Brain microvascular endothelial cell (primary cell): ENCODE data around the gene LIN28A.
"Not testable (repeated sequence)": the region's sequence is repeated elsewhere in the genome, so short reads cannot be mapped to it uniquely, and the experiment has no call there.

Experiments used
- DNase-seq: peaks from one replicate; pipeline ENCODE4 v3.0.0-alpha.2; 2020
- H3K27ac ChIP-seq: fragments of 250-450 bp; sonication (Bioruptor Pico); 2 replicates; pipeline ENCODE4 v1.5.1; 2020; ENCODE audit warnings: mild to moderate bottlenecking, moderate library complexity
- H3K27me3 ChIP-seq: fragments of 250-450 bp; sonication (Bioruptor Pico); replicated peaks from 2 replicates; pipeline ENCODE4 v1.5.1; 2020; ENCODE audit warnings: mild to moderate bottlenecking
- H3K36me3 ChIP-seq: fragments of 250-450 bp; sonication (Bioruptor Pico); replicated peaks from 2 replicates; pipeline ENCODE4 v1.5.1; 2020; ENCODE audit warnings: mild to moderate bottlenecking
- H3K4me3 ChIP-seq: 2 replicates; pipeline ENCODE4 v1.5.1; 2011; ENCODE audit warnings: low read depth, mild to moderate bottlenecking, control low read depth, low read length, moderate library complexity
- in situ Hi-C: cut with HindIII; loops from 2 replicates; pipeline ENCODE4 v1.10.0; 2017; ENCODE audit warnings: low sequenced_read_pairs, low pct_ligation_motif_present
- TF ChIP-seq, protein P1 (sequence below): IDR thresholded peaks from 2 replicates; pipeline ENCODE4 v1.5.1; 2011; ENCODE audit warnings: low read depth, mild to moderate bottlenecking, moderate library complexity, low read length, control low read depth, inconsistent platforms; ENCODE audit errors: missing control alignments

LIN28A gene

DNA sequence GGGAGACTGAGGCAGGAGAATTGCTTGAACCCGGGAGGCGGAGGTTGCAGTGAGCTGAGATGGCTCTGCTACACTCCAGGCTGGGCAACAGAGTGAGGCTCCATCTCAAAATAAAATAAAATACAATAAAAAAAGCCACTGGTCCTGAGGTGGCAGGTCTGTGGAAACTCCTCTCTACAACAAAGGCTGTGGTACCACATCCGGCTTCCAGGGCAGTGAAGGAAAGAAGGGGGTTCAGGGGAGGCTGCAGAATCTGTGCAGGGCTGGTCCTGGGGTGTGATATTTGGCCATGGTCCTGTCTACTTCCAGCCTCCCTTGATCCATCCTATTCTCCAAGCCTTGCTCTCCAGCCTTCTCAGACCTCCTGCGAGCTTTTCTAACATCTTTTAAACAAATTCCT is 37.3 kb upstream of the LIN28A start:
- Histone ChIP-seq H3K27ac (no peak overlapping the region), H3K27me3 (no peaks in the 10 kb centered on the region), H3K36me3 (no peaks in the 10 kb centered on the region), H3K4me3 (no peak overlapping the region)
- TF ChIP-seq, protein P1, sequence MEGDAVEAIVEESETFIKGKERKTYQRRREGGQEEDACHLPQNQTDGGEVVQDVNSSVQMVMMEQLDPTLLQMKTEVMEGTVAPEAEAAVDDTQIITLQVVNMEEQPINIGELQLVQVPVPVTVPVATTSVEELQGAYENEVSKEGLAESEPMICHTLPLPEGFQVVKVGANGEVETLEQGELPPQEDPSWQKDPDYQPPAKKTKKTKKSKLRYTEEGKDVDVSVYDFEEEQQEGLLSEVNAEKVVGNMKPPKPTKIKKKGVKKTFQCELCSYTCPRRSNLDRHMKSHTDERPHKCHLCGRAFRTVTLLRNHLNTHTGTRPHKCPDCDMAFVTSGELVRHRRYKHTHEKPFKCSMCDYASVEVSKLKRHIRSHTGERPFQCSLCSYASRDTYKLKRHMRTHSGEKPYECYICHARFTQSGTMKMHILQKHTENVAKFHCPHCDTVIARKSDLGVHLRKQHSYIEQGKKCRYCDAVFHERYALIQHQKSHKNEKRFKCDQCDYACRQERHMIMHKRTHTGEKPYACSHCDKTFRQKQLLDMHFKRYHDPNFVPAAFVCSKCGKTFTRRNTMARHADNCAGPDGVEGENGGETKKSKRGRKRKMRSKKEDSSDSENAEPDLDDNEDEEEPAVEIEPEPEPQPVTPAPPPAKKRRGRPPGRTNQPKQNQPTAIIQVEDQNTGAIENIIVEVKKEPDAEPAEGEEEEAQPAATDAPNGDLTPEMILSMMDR: no peak
- in situ Hi-C loops: no loop called here
- no peak for DNase-seq

DNA sequence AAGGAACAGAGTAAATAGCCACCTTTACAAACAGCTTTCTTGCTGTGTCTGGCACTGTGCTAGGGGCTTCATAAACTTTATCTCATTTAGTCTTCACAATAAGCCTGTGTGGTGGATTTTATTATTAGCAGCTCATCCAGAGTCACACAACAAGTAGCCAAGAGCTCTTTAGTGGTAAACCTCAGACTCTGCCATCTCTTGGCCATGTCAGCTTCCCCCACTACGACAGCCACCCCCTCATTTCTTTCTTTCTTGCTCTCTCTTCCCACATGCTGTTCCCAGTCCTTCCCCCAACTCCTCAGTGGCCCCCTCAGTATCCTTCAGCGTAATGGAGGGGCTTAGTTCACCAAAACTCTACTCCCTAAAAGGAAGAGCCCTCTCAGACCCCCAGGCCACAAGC is 36.8 kb upstream of the LIN28A start:
- DNase-seq: no peak
- H3K4me3 ChIP-seq: no peak overlapping the region
- in situ Hi-C loops: no loop called here
- no peaks in the 10 kb centered on the region for H3K36me3 ChIP-seq
- no peaks in the 10 kb centered on the region for H3K27me3 ChIP-seq
- no peak overlapping the region for H3K27ac ChIP-seq
- TF ChIP-seq, protein P1: no peak

DNA sequence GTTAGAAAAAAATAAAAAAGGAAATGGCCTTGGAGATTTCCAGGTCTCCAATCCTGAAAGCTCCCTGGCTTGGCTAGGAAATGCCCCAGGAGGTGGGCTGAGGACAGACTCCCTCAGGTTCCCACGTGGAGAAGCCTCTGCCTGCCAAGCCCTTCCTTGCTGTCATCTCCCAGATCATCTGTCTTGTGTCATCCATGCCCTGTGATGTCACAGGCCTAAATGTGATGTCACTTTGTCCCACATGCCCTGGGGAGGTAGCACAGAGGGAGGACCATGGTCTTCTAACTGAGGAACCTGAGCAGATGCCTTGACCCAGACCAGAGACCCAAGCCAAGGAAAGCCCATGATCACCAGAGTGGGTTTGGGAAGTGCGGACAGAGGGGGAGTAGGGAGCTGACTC is 36.3 kb upstream of the LIN28A start:
- in situ Hi-C loops, H3K36me3 ChIP-seq, DNase-seq, H3K27me3 ChIP-seq, H3K4me3 ChIP-seq, H3K27ac ChIP-seq: not testable (repeated sequence)

DNA sequence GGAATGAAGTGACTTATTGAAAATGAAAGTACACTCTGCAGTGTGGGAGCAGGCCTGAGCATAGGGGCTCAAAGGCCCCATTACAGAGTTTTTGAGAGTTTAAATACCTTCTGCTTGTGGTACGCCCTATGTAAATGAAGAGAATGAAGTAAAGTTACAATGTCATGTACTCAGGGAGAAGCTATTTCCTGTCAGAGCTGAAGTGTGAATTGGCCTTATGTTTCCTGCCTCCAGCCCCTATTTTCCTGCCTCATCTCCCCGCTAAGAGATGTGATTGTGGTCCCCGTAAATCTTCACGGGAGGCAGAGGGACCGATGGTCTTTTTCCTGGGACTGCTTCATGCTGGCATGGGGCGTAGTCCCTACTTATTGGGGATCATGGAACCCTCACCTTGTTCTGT is 35.5 kb upstream of the LIN28A start:
- DNase-seq: no peak
- in situ Hi-C loops: no loop called here
- Histone ChIP-seq H3K27me3 (no peaks in the 10 kb centered on the region), H3K36me3 (no peaks in the 10 kb centered on the region), H3K27ac (no peak overlapping the region), H3K4me3 (no peak overlapping the region)
- TF ChIP-seq, protein P1: no peak

DNA sequence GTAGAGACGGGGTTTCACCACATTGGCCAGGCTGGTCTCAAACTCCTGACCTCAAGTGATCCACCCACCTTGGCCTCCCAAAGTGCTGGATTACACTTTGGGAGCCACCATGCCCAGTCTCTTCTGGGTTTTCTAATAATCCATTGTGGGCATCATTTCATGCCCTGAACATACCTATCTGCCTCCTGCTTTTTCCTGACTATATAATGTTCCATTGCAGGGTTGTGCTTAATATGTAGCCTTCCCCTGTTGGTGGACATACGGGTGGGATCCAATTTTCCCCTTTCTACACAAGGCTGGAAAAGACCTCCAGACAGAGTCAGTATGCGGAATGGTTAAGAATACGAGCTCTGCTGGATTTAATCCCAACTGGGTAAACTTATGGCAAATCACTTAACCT is 34.6 kb upstream of the LIN28A start:
- H3K36me3 ChIP-seq: no peaks in the 10 kb centered on the region
- no peak for DNase-seq
- in situ Hi-C loops: no loop called here
- no peak overlapping the region for H3K27ac ChIP-seq
- no peak overlapping the region for H3K4me3 ChIP-seq
- TF ChIP-seq, protein P1: no peak
- H3K27me3 ChIP-seq: no peaks in the 10 kb centered on the region

DNA sequence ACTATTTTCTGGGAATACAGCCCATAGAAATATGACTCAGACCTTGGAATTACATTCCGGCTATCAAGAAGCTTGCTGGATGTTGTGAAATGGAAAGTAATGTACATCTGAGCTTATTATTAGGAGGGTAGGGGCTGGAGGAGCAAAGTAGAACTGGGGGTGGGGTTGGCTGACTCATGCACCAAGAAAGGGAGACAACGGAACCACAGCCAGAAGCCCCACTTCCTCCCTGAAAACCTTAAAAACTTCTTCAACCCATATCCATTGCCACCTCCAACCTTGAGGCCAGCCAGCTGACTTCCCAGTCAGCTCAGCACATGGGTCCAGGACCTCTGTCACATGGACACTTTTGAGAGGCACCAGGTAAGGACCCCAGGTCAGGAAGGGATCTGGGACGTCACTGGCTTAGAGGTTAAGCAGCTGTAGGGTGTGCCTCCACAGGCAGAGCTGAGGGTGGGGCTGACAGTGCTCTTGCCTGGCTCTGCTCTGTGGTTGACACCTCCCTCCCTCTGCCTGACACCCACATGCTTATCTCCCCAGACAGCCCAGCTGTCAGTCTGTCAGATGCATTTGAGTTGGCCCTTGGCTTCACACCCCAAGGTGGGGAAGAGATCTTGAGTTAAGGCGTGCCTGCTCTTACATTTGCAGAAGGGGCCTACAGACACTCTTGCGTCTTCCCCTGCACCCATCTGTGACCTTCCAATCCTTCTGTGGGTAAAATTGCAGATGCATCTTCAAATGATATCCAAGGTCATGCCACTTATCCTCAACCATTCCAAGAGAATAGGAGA is 32.3 kb upstream of the LIN28A start:
- Histone ChIP-seq H3K27ac (peak overlapping the region; percentile 69), H3K27me3 (no peaks in the 10 kb centered on the region), H3K36me3 (no peaks in the 10 kb centered on the region), H3K4me3 (no peak overlapping the region)
- in situ Hi-C loops: no loop called here
- DNase-seq: peak; percentile 94
- TF ChIP-seq, protein P1: no peak
